Vagina (tissue), 2 donors: ENCODE results near the gene GPR35. TPM values are rescaled to one million over a fixed set of nuclear protein-coding genes. Genes with fewer than 3 reads are reported as not detected.
"Not testable (repeated sequence)": the region's sequence is repeated elsewhere in the genome, so short reads cannot be mapped to it uniquely, and the experiment has no call there.

Experiments used
- DNase-seq, 2 donors: peaks; one replicate each; pipeline ENCODE4 v3.0.0-alpha.2; 2017; ENCODE audit errors: extremely low spot score in 2 of 2
- H3K27ac ChIP-seq: fragments of 200-600 bp; sonication (generic); one replicate; pipeline ENCODE4 v1.5.1; 2019
- H3K27me3 ChIP-seq: fragments of 200-600 bp; sonication (generic); one replicate; pipeline ENCODE4 v1.5.1; 2019
- H3K36me3 ChIP-seq, 2 donors: fragments of 200-600 bp; sonication (generic); one replicate each; pipeline ENCODE4 v1.5.1; 2017 to 2019
- H3K4me1 ChIP-seq: fragments of 200-600 bp; sonication (generic); one replicate; pipeline ENCODE4 v1.5.1; 2019
- H3K4me3 ChIP-seq, 2 donors: fragments of 200-600 bp; sonication (generic); 1 replicate in 1 of 2; 2 replicates in 1 of 2; pipeline ENCODE4 v1.5.1; 2016 to 2019
- H3K9me3 ChIP-seq: fragments of 200-600 bp; sonication (generic); one replicate; pipeline ENCODE4 v1.5.1; 2019
- POLR2A ChIP-seq, 2 donors: fragments of 450-650 bp; IDR thresholded peaks; one replicate each; pipeline ENCODE4 v1.6.1; 2017; ENCODE audit warnings: antibody characterized with exemption in 2 of 2, mild to moderate bottlenecking in 2 of 2, moderate library complexity in 2 of 2
- POLR2AphosphoS5 ChIP-seq, 2 donors: sonication (generic); formaldehyde crosslinking; IDR thresholded peaks; one replicate each; pipeline ENCODE4 v1.9.0; 2017; ENCODE audit warnings: antibody characterized with exemption in 2 of 2, mild to moderate bottlenecking in 2 of 2, low read depth in 1 of 2; ENCODE audit not compliant: insufficient read depth in 1 of 2
- intact Hi-C: fragments of 100-400 bp; cut with DNase I; formaldehyde crosslinking; loops from one replicate; pipeline ENCODE4 v1.15.1; 2023
- total RNA-seq: library from RNA; depleted of rRNA; stranded (reverse); fragments of >200 nt; gene quantifications from one replicate; pipeline ENCODE4 v1.2.3, GENCODE V29; 2016
- TF ChIP-seq, protein P1 (sequence below), 3 experiments: fragments of 450-650 bp in 2 of 3; fragments of 200-600 bp in 1 of 3; sonication (generic) in 1 of 3; IDR thresholded peaks; one replicate each; pipeline ENCODE4 v1.5.1; 2017 to 2019; ENCODE audit warnings: antibody characterized with exemption in 3 of 3, mild to moderate bottlenecking in 2 of 3, moderate library complexity in 2 of 3

GPR35 gene
- total RNA-seq, 1 donor from 2014 or later, result 3.9 TPM

DNA sequence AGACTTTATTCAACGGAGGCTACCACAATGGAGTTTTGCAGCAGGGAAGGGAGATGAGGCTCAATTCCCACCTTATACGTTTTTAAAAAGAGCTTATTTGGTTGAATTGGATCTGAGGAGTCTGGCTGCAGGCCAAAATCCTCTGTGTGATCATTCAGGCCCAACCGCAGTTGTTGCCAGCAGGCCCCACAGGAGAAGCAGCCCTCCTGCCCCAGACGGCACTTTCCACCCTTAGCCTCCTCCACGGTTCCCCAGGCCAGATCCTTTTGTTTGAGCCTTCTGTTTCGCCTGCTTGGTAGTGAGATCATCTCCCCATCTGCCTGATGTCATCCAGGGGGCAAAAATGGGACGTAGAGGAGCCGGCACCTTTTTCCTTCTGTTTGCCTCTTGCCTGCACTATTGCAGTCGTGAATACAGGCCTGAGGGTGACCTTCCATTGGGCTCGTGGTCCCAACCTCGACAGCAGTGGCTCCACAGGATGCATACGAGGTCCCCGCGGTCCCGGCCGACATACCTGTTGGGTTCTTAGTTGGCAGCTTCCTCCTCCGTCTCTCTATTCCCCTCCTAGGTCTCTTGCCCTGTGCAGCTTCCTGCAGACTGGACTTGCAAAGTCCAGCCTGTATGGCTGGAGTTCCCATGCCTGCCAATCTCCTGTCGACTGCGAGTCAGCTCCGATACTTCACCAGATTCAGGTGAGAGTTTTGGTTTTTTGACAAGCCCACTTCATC, 9.3 kb upstream of the GPR35 start:
- Histone ChIP-seq H3K27me3 (no peaks in the 10 kb centered on the region), H3K27ac (no peak overlapping the region), H3K4me1 (no peaks in the 10 kb centered on the region), H3K9me3 (no peaks in the 10 kb centered on the region), H3K36me3 (no peaks in the 10 kb centered on the region), H3K4me3 (no peak overlapping the region)
- no peak for DNase-seq
- TF ChIP-seq, protein P1, sequence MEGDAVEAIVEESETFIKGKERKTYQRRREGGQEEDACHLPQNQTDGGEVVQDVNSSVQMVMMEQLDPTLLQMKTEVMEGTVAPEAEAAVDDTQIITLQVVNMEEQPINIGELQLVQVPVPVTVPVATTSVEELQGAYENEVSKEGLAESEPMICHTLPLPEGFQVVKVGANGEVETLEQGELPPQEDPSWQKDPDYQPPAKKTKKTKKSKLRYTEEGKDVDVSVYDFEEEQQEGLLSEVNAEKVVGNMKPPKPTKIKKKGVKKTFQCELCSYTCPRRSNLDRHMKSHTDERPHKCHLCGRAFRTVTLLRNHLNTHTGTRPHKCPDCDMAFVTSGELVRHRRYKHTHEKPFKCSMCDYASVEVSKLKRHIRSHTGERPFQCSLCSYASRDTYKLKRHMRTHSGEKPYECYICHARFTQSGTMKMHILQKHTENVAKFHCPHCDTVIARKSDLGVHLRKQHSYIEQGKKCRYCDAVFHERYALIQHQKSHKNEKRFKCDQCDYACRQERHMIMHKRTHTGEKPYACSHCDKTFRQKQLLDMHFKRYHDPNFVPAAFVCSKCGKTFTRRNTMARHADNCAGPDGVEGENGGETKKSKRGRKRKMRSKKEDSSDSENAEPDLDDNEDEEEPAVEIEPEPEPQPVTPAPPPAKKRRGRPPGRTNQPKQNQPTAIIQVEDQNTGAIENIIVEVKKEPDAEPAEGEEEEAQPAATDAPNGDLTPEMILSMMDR (IDR thresholded peaks at IDR 0.05), result no peak
- TF ChIP-seq POLR2AphosphoS5 (IDR thresholded peaks at IDR 0.05; ENCODE audit: insufficient read depth in 1 of 2, low read depth in 1 of 2) (no peak), POLR2A (IDR thresholded peaks at IDR 0.05) (no peak)
- intact Hi-C loops, result no loop called here

DNA sequence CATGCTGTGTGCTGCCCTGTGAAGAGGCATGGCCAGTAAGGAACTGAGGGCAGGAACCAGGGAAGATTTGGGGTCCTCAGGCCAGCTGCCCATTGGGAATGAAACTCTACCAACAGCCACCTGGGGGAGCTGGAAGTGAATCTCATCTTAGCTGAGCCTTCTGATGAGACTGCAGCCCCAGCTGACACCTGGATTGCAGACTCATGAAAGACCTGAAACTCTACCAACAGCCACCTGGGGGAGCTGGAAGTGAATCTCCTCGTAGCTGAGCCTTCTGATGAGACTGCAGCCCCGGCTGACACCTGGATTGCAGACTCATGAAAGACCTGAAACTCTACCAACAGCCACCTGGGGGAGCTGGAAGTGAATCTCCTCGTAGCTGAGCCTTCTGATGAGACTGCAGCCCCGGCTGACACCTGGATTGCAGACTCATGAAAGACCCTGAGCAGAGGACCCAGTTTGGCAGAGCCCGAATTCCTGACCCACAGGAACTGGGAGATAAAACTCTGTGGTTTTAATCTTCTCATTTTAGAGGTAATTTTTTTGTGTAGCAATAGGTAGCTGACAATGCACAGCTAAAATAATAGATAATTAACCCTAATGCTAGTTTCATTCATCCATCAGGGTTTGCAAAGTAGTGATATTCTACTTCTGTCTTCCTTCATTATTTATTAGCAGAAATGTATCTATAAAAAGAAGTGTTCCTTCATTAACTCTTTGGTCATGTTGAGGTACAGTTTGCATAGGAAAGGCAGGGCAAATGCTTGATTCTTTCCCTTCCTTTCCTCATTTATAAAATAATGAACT, 8.2 kb upstream of the GPR35 start:
- H3K27me3 ChIP-seq, H3K27ac ChIP-seq, H3K9me3 ChIP-seq, DNase-seq, H3K4me3 ChIP-seq, H3K36me3 ChIP-seq, intact Hi-C loops, H3K4me1 ChIP-seq: not testable (repeated sequence)

DNA sequence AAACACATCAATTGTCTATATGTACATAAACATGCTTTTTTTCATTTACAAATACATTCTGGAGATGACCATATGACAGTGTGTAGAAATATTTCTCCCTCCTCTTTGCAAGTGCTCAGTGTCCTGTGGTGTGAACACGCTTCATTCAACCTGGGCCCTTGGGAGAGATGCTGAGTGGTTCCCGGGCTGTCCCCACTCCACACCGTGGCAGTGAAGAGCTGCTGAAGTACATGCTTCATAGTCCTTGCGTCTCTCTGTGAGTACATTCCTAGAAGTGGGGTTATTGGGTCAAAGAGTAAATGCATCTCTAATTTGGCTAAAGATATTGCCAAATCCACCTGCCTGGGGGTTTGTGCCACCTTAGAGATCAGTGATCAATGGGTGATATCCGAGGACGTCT, 6.5 kb upstream of the GPR35 start:
- H3K27ac ChIP-seq, result no peak overlapping the region
- no peak for TF ChIP-seq POLR2AphosphoS5 (IDR thresholded peaks at IDR 0.05; ENCODE audit: insufficient read depth in 1 of 2, low read depth in 1 of 2)
- TF ChIP-seq, protein P1 (IDR thresholded peaks at IDR 0.05), result no peak
- no peak for TF ChIP-seq POLR2A (IDR thresholded peaks at IDR 0.05)
- H3K27me3 ChIP-seq, result no peaks in the 10 kb centered on the region
- H3K9me3 ChIP-seq, result no peaks in the 10 kb centered on the region
- no peaks in the 10 kb centered on the region for H3K36me3 ChIP-seq
- H3K4me3 ChIP-seq, result no peak overlapping the region
- no peak for DNase-seq
- intact Hi-C loops, result no loop called here
- H3K4me1 ChIP-seq, result no peaks in the 10 kb centered on the region

DNA sequence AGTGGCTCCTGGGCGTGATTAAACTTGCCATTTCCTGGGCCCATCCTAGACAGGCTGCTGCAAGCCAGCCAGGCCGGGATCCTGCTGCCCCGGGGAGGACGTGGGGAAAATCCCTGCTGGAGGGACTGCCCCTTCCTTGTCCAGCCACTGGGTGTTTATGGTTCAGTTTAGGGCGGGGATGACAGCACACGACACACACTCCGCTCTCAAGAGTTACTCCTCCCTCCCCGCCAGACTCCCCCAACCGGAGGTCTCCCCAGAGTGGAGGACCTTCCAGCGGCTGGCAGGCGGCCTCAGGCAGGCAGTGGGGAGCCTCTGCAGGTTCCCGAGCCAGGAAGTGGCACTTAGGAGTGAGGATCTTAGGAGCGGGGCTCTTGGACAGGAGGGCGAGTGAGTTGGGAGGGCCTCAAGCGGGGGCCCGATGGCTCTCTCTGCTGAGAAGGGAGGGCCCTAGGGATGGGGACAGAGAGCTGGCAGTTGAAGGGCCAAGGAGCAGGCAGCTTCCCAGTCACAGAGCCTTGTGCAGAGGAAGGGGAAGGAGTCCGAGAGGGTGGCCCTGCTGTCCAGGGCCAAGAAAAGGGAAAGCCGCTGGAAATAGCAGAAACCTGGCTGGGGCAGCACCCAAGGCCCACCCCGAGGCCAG, 5.7 kb upstream of the GPR35 start:
- H3K36me3 ChIP-seq, result no peaks in the 10 kb centered on the region
- intact Hi-C loops, result no loop called here
- H3K27ac ChIP-seq, result no peak overlapping the region
- H3K27me3 ChIP-seq, result no peaks in the 10 kb centered on the region
- TF ChIP-seq, protein P1 (IDR thresholded peaks at IDR 0.05), result no peak
- TF ChIP-seq POLR2A (IDR thresholded peaks at IDR 0.05) (no peak), POLR2AphosphoS5 (IDR thresholded peaks at IDR 0.05; ENCODE audit: insufficient read depth in 1 of 2, low read depth in 1 of 2) (no peak)
- no peak overlapping the region for H3K4me3 ChIP-seq
- H3K4me1 ChIP-seq, result peaks cover 4% of the 10 kb centered on the region
- no peak for DNase-seq
- H3K9me3 ChIP-seq, result no peaks in the 10 kb centered on the region

DNA sequence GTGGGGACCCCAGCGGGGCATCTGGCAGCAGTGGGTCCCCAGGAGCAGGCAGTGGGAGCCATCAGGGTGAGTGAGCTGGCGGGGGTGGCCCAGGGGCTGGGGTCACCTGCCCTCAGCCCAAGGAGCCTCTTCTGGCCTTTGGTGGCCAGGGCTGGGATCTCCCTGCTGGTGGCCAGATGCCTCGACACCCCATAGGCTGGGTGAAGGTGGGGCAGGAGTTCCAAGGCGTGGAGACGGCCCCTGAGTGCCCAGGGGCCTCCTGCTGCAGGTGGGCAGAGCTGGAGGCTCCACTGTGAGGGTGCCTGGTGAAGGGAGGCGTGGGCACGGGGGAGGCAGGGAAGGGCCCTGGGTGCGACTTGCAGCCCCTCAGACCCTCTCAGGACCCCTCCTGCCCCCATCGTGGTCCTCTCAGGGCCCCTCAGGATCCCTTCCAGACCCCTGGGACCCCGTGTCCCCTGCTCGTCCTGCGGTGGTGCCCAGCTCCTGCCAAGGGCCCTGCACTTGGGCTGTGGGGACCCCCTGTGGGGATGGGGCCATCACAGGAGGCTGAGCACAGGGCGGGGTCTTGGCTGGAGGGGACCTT, 5.0 kb upstream of the GPR35 start:
- Histone ChIP-seq H3K4me3 (no peak overlapping the region), H3K9me3 (no peaks in the 10 kb centered on the region), H3K4me1 (peaks cover 10% of the 10 kb centered on the region), H3K27ac (no peak overlapping the region), H3K36me3 (no peaks in the 10 kb centered on the region), H3K27me3 (no peaks in the 10 kb centered on the region)
- intact Hi-C loops, result no loop called here
- TF ChIP-seq POLR2AphosphoS5 (IDR thresholded peaks at IDR 0.05; ENCODE audit: insufficient read depth in 1 of 2, low read depth in 1 of 2) (no peak), POLR2A (IDR thresholded peaks at IDR 0.05) (no peak)
- TF ChIP-seq, protein P1 (IDR thresholded peaks at IDR 0.05), result no peak
- DNase-seq, result no peak
